Measurements from ENCODE around the gene SDF2. TPM values are rescaled to one million over a fixed set of nuclear protein-coding genes. Genes with fewer than 3 reads are reported as not detected.
A peak's percentile ranks its signal among the peaks of the same experiment; 100 is the strongest.

SDF2 gene
- total and polyA plus RNA-seq, 9 of the 15 experiments (the other 6 are each of a cell fraction or from before 2014, with no cell fraction given) = 41.2 to 132 (median 65.6) TPM

DNA sequence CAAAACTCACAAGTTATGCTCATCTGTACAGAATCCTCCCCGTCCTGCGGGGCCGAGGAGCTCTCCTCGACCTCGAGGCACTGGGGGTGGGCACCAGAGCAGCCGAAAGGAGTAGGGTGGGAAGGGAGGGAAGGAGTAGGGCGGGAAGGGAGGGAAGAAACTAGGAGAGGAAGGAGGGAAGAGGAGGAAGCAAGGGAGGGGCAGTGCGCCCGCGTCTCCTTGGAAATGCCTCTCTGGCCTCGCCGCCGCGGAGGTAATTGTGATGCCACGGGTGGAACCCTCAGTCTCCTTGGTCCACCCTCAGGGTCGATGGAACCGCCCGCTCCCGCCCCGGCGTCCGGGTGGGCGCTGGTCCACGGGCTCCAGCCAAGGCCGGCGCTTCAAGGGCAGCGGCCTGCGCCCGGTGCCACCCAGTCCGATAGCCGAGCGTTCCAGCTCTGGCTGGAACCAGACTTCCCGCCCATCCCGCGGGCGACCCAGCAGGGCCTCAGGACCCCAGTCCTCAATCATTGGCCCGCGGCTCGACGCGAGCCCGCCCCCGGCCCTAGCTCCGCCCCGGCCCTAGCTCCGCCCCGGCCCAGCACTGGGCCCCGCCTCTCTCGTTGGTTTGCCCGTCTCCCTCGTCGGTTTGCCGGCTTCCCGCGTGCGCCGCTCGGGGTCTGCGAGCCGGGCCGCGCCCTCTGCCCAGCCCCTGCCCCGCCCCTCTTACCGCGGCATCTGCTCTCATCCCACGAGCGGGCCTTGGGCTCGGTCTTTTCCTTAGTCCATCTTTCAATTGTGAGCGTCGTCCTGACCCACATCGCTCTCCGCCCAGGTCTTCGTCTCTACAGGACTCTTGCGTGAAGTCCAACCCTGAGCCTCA lies 49.4 kb upstream of the SDF2 start (continued):
- TF ChIP-seq POU5F1 (IDR thresholded peaks at IDR 0.05; ENCODE audit: borderline replicate concordance, low read depth, low read length, partially characterized antibody) (no peak), BACH1 (tag; IDR thresholded peaks at IDR 0.05) (no peak), ZNF76 (CRISPR knock-in tag; IDR thresholded peaks at IDR 0.05; ENCODE audit: borderline replicate concordance) (no peak), ZNF197 (CRISPR knock-in tag; IDR thresholded peaks at IDR 0.05; ENCODE audit: low read depth) (no peak), TRIM24 (IDR thresholded peaks at IDR 0.05) (no peak; a peak in 1 of 4 replicates), CBX8 (IDR thresholded peaks at IDR 0.05; ENCODE audit: borderline replicate concordance, extremely low read depth, low read depth, low read length, poor library complexity, severe bottlenecking) (no peak), NR1H2 (CRISPR knock-in tag; IDR thresholded peaks at IDR 0.05) (no peak; the same call in 1 of the 2 replicates), ZNF311 (CRISPR knock-in tag; IDR thresholded peaks at IDR 0.05) (no peak), NBN (IDR thresholded peaks at IDR 0.05; ENCODE audit: low read depth) (peak; percentile 61), RERE (CRISPR knock-in tag; IDR thresholded peaks at IDR 0.05; ENCODE audit: borderline replicate concordance) (no peak), ZNF431 (CRISPR knock-in tag; IDR thresholded peaks at IDR 0.05) (peak; percentile 41; the same call in 1 of the 2 replicates), TGIF2 (CRISPR knock-in tag; IDR thresholded peaks at IDR 0.05) (no peak), TARDBP (IDR thresholded peaks at IDR 0.05) (peak; percentile 68)
- TF ChIP-seq, protein P1, sequence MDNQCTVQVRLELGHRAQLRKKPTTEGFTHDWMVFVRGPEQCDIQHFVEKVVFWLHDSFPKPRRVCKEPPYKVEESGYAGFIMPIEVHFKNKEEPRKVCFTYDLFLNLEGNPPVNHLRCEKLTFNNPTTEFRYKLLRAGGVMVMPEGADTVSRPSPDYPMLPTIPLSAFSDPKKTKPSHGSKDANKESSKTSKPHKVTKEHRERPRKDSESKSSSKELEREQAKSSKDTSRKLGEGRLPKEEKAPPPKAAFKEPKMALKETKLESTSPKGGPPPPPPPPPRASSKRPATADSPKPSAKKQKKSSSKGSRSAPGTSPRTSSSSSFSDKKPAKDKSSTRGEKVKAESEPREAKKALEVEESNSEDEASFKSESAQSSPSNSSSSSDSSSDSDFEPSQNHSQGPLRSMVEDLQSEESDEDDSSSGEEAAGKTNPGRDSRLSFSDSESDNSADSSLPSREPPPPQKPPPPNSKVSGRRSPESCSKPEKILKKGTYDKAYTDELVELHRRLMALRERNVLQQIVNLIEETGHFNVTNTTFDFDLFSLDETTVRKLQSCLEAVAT (IDR thresholded peaks at IDR 0.05) = peak in 1 of 2 experiments; percentile 61; a peak in 1 of 4 replicates
- TF ChIP-seq, protein P2, sequence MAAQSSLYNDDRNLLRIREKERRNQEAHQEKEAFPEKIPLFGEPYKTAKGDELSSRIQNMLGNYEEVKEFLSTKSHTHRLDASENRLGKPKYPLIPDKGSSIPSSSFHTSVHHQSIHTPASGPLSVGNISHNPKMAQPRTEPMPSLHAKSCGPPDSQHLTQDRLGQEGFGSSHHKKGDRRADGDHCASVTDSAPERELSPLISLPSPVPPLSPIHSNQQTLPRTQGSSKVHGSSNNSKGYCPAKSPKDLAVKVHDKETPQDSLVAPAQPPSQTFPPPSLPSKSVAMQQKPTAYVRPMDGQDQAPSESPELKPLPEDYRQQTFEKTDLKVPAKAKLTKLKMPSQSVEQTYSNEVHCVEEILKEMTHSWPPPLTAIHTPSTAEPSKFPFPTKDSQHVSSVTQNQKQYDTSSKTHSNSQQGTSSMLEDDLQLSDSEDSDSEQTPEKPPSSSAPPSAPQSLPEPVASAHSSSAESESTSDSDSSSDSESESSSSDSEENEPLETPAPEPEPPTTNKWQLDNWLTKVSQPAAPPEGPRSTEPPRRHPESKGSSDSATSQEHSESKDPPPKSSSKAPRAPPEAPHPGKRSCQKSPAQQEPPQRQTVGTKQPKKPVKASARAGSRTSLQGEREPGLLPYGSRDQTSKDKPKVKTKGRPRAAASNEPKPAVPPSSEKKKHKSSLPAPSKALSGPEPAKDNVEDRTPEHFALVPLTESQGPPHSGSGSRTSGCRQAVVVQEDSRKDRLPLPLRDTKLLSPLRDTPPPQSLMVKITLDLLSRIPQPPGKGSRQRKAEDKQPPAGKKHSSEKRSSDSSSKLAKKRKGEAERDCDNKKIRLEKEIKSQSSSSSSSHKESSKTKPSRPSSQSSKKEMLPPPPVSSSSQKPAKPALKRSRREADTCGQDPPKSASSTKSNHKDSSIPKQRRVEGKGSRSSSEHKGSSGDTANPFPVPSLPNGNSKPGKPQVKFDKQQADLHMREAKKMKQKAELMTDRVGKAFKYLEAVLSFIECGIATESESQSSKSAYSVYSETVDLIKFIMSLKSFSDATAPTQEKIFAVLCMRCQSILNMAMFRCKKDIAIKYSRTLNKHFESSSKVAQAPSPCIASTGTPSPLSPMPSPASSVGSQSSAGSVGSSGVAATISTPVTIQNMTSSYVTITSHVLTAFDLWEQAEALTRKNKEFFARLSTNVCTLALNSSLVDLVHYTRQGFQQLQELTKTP (IDR thresholded peaks at IDR 0.05; ENCODE audit: low read depth in 1 of 2, partially characterized antibody in 2 of 2) = no peak
